ENCODE measurements around the gene LARP4B.

The LARP4B gene

GRCh38 chr10:759898-760477, 171.5 kb downstream of the LARP4B start:
- DNase-seq: no peak
